GM19438 (cell line): Measurements from ENCODE around the gene RERE.

Experiments
- ATAC-seq: cut with Tn5 transposase; IDR thresholded peaks from one replicate; pipeline ENCODE4 v1.9.1; 2021; ENCODE audit warnings: low read depth; ENCODE audit not compliant: unreplicated experiment

RERE gene

DNA sequence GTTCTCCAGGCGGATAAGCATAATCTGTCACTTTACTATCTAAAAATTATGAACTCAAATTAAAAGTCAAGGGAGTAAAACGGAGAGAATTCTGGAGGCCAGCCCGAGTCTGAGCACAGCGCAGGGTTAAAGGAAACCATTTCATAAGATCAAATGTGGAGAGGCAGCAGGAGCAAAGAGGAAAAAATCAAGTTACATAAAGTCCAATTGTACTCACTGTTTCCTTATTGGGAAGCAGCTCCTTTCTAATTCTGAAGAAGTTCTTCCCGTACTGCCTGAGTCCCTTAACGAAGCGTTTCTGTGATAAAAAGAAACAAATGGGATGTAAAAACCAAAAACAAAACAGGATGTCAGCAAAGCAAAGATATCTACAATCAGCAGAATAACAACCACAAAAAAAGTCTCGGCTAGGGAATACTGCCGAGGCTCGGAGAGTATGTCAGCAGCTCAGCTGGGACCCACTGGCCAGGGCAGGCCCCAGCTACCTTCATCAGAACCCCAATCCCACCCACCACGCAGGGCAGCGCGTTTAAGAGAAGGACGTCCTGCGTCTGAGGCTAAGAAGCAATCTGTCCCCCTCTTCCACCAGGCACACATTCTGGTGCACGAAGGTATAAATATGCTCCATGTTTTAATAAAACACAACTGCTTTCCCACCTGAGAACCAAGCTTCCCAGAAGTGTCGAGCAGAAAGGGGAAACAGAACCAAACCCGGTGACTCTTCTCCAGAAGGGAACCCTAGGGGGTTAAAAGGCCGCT, 394.8 kb downstream of the RERE start:
- no peak for ATAC-seq

DNA sequence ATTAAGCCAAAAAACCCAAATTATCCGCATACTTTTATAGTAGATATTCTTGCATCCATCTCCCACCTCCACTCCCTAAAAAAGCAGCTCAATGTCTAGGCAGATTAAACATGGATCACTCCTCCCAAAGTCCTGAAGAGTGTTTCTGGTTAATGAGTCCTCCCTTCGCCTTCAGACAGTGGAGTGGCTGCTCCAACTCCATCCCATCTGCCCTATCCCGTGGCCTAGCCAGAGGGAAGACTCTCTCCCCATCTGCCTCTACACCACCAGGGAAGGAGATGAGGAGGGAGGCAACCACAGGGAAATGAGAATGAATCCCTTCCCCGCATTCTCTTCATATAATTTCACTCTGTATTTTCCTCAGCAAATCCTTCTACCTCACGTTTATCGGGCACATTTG, 395.7 kb downstream of the RERE start:
- ATAC-seq: no peak

DNA sequence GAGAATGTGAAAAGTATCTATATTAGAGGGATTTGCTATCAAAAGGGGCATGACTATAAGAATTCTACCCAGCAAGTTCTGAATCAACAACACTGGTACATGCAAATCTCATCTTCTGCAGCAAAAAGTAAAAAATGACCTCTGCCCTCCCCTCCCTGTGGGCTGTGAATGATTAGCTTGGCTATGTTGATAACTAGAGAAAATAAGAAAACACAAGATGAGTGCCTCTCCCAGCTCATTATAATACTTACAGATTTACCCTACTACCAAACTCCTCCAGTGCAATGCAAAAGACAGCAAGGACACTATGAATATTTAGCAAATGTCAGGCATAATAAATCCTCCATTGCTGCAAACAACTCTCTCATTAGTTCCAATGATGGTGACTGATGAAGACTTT, 397.1 kb downstream of the RERE start:
- no peak for ATAC-seq

DNA sequence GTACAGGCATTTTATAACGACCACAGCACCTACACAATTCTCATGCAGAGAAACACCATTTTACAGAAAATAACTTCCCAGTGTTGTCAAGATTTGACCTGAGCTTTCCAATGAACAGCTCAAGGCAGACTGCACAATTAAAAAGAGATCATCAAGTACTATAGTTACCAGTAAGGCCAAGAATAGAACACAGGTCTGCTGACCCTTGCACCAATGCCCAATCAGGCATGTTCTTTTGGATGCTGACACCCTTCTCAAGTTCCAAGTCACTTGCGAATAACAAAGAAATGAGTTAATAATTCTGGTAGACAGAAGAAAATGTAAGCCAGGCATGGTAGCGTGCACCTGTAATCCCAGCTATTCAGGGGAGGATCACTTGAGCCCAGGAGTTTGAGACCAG, 397.6 kb downstream of the RERE start:
- ATAC-seq: no peak

DNA sequence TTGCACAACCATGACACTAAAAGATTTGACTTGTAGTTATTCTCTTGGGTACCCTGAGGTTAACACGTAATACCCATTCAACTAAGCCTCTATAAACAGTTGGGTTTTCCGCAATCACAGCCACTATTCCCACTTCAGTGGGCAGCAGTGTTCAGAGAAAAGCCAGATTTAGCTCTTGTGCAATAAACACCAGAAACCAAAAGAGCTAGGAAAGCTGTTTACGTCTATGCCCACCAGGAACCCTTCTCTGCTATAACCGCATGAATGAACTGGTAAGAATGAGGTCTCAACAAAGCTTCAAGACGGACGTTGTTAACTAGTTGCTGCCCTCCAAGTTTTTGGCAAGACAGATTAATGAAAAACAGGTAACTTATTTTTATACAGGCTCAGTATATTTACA, 398.3 kb downstream of the RERE start:
- ATAC-seq: no peak

DNA sequence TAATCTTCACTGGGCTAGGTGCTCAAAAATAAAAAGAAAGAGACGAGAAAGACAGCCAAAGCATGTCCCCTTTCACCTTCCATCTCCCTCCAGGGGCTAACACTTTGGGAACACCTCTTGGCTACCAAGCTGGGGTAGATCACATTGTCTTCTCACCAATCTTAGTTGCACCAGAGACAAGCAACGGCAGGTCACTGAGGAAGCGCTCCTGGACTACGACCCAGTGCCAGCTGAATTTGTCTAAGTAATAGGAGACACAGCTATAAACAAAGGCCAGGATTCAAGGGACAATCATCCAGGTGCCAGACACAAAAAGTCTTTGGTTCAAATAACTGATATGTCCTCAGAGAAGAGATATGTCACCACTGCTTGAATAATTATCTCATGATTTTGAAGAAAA, 399.1 kb downstream of the RERE start:
- no peak for ATAC-seq

DNA sequence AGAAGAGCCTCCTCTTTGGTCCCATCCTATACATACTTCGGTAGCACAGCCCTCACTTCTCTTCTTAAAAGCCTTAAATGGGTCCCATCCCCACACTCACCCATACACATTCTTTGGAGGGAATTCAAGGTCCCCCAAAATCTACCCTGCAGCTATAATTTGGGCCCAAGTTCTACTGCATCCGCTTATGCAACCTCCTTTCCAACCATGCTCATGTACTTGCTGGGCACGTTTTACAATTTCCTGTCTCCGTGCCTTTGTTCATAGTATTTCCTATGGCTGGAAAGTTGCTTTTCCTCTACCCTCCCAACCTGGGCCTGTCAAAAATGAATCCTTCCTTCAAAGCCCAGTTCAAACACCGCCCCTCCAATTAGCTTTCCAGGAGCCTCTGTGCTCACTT, 399.8 kb downstream of the RERE start:
- ATAC-seq: no peak

DNA sequence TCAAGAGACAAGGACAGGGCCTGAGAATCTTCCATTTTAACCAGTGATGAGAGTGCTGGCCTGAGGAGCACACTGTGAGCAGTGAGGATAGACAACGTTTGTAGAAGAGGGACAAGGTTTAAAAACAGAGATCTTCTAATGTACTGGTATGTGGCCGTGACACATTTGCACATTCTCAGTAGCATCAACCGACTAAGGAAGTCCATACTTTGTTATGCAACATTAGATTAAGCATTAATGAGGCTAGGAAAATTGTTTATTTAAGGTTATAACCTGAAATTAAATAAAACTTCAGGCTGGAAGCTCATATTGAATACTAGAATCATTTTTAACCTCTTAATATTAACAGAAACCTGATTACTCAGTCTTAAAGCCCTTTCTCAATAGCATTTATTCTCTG, 400.6 kb downstream of the RERE start:
- no peak for ATAC-seq

DNA sequence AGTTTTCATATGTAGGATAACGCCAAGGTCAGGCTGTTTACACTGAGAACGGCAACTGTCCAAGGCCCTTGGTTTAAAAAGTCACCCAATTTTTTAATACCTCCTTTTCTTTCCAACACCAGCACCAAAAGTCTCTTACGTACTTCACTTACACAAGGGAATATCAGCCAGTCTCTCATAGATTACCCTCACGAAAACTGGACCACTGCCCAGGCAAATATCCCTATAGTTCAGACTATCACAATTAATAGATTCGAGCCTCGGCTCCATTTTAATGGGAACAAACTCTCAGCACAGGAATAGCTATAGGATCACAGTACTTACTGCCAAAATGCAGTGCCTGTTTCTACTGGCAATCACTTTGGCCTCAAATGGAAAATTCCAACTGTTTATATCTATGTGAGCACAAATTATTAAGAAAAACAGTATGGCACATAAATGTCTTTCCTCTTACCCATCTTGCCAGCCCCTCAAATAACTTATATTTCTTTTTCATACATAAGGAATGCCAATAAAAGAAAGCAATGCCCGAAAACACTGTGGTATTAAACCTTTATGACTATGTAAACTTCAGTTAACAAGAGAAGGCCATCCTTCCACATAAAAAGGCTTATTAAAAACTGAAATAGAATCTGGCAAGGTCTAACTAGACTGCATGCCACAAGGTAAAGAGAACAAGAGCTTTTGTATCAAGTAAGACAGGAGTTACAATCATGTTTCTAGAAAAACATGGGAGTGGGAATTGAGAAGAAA, 401.7 kb downstream of the RERE start:
- ATAC-seq: no peak

DNA sequence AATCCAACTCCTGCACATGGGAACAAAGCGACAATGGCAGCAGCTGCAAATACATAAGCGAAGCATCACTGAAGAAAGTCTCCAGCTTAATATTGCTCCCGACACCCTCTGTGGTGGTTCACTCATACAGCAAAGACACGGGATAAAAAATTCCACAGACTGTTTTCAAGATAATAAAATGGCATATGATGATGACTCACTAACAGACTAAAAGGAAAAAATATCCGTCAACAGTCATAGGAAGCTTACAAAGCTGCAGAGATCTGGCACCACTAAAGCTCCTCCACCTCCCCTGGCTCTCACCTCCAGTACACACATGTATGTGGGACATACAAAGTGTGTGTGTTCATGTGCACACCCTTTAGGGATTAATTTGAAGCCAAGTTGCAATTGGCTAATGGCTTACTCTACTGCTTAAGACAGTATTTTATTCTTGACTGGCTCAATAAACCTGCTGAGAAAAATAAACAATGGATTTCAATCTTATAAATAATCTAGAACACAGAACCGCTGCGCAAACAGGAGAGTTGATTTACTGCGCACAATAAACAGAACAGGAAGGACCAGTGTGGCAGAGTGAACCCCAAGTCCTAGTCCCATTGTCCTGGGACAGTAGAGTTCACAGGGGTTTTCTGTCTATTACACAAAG, 405.1 kb downstream of the RERE start:
- ATAC-seq: no peak

DNA sequence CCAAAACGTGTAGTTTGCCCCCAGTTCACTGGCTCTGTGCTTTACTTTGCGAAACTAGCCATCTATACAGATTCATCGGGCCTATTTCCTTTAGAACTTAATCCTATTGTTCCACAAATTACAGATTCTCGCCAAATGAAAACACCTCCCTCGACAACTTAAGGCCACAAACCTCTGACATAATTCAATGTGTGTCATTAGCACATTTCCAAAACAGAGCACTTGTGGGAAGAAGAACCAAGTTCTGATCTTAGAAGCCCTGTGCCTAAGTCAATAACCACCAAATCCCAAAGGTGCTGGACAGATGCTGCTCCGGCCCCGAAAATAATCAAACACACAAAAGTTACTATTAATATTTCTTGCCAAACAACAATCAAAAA, 405.6 kb downstream of the RERE start:
- no peak for ATAC-seq

DNA sequence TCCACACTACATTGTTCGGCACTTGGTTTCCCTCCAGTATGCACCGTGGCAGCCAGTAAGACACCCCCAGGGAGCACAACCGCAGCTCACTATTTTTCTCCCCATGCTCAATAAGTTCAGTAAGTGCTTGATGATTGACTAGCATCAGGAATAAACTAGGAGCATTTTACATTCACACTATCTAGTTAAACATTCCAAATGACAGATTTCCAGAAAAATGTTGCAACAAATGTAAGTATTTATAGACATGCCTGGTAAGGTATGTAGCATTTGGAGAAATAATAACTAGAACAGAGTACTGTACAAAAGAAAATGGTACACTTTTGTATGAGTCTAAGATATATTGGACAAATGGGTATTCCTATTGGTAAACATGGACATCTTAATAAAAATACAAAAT, 406.6 kb downstream of the RERE start:
- no peak for ATAC-seq

DNA sequence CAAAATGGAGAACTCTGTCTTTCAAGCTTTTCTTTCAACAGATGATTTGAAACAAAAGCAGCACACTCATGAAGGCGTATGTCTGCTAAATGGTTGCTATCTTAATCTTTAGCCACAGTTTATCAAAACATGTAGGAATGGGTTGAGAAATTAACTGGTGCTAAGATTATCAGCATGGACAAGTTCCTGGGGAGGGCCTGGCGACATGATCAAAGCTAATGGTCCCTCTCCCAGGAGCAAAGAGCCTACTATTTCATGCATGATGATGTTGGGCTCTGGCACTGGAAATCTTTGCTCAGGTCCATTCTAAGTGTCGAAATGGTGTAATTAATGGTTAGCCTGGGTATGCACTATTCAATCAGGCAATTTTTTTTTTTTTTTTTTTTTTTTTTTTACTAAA, 407.8 kb downstream of the RERE start:
- no peak for ATAC-seq

DNA sequence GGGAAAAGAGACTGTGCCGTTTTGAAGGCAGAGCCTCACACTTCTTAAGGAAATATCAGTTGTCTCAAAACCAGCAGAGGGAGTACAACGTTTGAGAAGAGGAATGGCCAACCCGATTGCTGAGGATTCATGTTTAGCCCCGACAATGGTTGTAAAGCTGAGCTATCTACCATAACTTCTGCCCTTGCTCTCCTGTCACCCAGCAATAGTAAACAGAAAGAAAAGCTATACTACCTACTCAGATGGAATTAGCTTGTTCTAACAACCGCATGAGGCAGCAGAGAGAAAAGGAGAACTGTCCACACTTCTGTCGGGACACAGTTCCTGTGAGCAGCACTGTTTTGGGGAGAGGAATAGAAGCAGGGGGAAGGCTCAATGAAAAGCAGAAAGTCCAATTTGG, 408.3 kb downstream of the RERE start:
- ATAC-seq: no peak

DNA sequence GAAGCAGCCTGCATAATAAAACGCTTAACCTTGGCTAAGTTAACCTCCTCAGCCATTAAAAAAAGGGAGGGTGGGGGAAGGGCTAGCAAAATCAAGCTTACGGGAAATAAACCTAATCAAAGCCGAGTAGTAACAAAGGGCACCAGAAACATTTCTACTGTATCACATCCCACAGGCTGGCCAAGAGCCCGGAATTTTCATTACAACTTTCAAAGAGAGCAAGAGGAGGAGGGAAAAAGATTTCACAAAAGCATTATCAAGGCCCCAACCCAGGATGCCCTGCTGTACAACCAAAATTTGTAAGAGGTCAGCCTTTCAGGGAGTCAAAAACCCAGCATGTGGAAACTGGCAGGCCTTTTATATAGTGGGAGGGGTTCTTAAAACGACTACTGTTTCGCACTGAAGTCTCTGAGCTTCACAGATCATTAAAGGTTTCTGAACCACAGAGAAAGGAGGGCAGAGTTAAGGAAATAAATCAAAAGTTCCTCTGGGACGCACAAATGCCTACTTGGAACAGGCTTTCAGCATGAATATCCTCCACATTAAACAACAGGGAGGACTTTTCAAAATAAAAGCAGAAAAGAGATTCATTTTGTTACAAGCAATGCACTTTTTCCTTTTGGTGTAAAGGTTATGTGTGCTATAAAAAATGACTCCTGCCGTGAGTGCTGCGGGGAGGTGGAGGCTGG, 409.1 kb downstream of the RERE start:
- ATAC-seq: no peak

DNA sequence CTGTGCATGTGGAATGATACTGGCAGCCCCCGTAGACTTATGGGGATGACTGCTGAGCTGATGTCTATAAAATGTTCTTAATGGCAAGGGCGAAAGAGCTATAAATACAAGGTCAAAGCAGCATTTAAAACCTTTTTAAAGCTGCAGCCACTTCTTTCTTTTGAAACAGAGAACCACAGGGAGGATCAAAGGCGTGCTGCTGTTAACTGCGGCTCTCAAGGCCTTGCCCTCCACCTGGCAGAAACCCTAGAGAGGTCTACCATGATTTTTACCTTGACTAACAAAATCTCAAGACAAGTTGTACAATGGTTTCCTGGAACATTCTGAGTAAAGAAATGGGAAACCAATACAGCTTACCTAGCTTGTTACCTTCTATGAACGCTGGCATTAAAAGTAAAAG, 409.8 kb downstream of the RERE start:
- ATAC-seq: no peak

DNA sequence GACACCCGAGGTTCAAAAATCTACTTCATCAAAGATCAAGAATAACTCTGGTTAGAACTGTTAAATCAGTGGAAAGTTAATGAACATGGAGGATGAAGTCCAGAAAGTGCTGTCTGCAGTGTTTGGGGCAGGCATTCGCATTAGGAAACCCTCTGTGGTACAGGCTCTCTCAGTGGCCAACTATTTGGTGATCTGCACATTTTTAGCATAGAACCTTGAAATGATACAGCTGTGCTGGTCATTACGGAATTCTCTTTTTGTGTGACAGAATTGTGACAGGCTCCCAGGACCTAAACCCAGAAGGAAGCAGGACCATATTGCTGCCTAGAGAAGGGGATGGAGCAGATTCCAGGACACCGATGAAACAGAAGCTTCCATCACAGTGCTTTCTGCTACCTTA, 410.5 kb downstream of the RERE start:
- no peak for ATAC-seq

DNA sequence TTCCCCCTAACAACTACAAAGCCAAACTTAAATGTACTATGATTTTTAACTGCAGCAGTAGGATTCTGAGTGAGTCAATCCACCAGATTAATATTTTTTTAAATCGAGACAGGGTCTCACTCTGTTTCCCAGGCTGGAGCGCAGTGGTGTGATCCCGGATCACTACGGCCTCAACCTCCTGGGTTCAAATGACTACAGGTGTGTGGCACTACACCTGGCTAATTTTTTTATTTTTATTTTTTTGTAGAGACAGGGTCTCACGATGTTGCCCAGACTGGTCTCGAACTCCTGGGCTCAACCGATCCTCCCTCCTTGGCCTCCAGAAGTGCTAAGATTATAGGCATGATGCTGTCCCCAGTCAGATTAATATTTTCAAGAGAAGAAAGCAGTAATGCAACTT, 411.4 kb downstream of the RERE start:
- no peak for ATAC-seq

DNA sequence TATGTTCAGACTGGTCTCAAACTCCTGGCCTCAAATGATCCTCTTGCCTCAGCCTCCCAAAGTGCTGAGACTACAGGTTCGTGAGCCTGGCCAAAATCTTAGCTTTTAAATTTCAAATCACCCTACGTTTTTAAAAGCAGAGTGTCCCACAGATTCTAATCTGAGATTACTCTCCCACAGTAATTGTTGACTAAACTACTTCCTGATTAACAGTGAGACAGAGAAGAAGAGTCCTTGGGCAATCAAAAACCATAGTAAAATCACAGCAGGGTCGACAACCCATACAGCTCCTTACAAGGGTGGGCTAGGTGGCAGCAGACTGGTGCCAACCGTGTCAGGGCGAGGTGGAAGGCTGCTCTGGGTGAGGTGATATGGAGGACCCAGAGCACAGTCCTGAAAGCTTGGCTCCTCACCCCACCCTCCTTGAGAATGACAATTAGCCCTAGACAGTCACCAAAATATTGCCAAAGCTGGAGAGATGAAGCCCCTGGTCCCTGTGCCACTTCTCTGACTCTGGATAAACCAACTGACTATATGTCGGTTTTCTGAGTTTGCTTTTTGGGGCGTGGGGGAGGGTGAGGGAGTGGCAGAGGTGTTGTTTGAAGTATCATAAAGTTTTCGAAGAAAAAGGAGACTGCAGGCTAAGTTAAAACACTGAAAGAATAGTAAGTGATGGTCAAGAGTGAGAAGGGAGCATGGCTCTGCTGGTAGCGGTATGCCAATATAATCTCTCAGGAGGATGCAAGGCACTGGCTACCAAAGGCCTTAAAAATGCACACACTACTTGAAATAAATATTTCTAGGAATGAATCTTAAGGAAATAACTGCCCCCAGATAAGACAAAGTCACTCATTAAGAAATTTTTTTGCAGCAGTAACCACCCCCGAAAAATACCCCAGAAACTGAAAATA, 412.7 kb downstream of the RERE start:
- no peak for ATAC-seq

DNA sequence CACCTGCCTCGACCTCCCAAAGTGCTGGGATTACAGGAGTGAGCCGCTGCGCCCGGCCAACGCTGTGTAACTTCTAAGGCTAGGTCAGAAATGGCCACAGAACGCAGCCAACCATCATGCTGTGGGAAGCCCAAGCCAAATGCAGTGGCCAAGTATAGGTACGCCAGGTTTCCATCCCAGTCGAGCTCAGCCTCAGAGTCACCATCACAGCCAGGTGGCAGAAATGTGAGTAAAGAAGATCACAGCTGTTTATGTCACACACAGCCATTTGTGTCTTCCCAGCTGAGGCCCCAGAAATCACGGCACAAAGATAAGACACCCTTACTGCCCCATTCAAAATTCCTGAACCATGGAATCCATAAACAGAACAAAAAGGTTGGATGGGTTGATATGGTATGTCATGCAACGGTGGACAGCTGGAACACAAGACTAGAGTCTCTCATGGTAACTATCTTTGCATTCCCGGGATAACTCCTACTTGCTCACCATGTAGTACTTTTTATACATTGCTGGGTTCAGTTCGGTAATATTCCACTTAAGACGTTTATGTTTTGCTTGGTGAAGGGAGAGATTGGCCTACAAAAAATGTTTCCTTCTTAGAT, 415.2 kb downstream of the RERE start:
- ATAC-seq: no peak
